Mucosa of gallbladder (tissue), 1 donor: ENCODE measurements around the gene CAPN8. TPM values are rescaled to one million over a fixed set of nuclear protein-coding genes. Genes with fewer than 3 reads are reported as not detected.

Experiments used
- DNase-seq: peaks from one replicate; pipeline ENCODE4 v3.0.0-alpha.2; 2020; ENCODE audit warnings: low spot score
- total RNA-seq: library from RNA; stranded (reverse); gene quantifications from one replicate; pipeline ENCODE4 v1.2.1, GENCODE V29; 2021
- donor health status: DM: no; HTN: no; CAD: no.

The CAPN8 gene
- total RNA-seq, 1 donor from 2014 or later: 35.6 TPM

GRCh38 chr1:223617323-223618070 lies 48.0 kb downstream of the CAPN8 start:
- DNase-seq: no peak

GRCh38 chr1:223616586-223616985 lies 48.9 kb downstream of the CAPN8 start:
- no peak for DNase-seq

- no peak for DNase-seq
These were observed 53.6 kb downstream of the CAPN8 start for GRCh38 chr1:223611936-223612335.

- no peak for DNase-seq
These were observed 55.5 kb downstream of the CAPN8 start for GRCh38 chr1:223609977-223610376.

GRCh38 chr1:223609066-223609465 lies 56.4 kb downstream of the CAPN8 start:
- no peak for DNase-seq

- no peak for DNase-seq
These were observed 107.0 kb downstream of the CAPN8 start for GRCh38 chr1:223558512-223558911.

GRCh38 chr1:223557130-223557475 lies 108.4 kb downstream of the CAPN8 start:
- DNase-seq: no peak

- DNase-seq: peak; percentile 38
These were observed 108.9 kb downstream of the CAPN8 start for GRCh38 chr1:223556414-223557129.

GRCh38 chr1:223553957-223554356 lies 111.5 kb downstream of the CAPN8 start:
- no peak for DNase-seq

- DNase-seq: no peak
These were observed 113.9 kb downstream of the CAPN8 start for GRCh38 chr1:223551610-223552009.

GRCh38 chr1:223549740-223550139 lies 115.8 kb downstream of the CAPN8 start:
- DNase-seq: no peak

GRCh38 chr1:223547316-223548114 lies 118.0 kb downstream of the CAPN8 start:
- DNase-seq: no peak

- DNase-seq: no peak
These were observed 120.2 kb downstream of the CAPN8 start for GRCh38 chr1:223545343-223545742.

GRCh38 chr1:223543560-223543959 lies 121.9 kb downstream of the CAPN8 start:
- DNase-seq: no peak

GRCh38 chr1:223542831-223543230 lies 122.7 kb downstream of the CAPN8 start:
- no peak for DNase-seq

GRCh38 chr1:223540485-223541106 lies 124.9 kb downstream of the CAPN8 start:
- no peak for DNase-seq

GRCh38 chr1:223539750-223540149 lies 125.8 kb downstream of the CAPN8 start:
- DNase-seq: no peak

- no peak for DNase-seq
These were observed 126.5 kb downstream of the CAPN8 start for GRCh38 chr1:223538981-223539380.

GRCh38 chr1:223535319-223535718 lies 130.2 kb downstream of the CAPN8 start:
- DNase-seq: no peak

GRCh38 chr1:223534677-223535076 lies 130.8 kb downstream of the CAPN8 start:
- DNase-seq: no peak

- no peak for DNase-seq
These were observed 131.8 kb downstream of the CAPN8 start for GRCh38 chr1:223533708-223534107.

GRCh38 chr1:223531742-223532341 lies 133.7 kb downstream of the CAPN8 start:
- peak; percentile 49 for DNase-seq
